IMR-90 (cell line): ENCODE measurements around the gene ENAM. TPM values are rescaled to one million over a fixed set of nuclear protein-coding genes. Genes with fewer than 3 reads are reported as not detected.
A peak's percentile ranks its signal among the peaks of the same experiment; 100 is the strongest.

Experiments
- ATAC-seq: fragments of 200-7000 bp; cut with Tn5 transposase; 2 replicates; pipeline ENCODE4 v1.9.1; 2020; ENCODE audit warnings: low read depth, mild to moderate bottlenecking, moderate library complexity
- BruUV-seq: library from RNA; stranded (reverse); fragments of 400-500 nt; replicated peaks from 2 replicates; lab custom pipeline; 2021; lab: Mats Ljungman, UMichigan
- CTCF ChIA-PET: fragments of 300-600 bp; formaldehyde crosslinking; extraction: SDS; loops from one replicate; lab custom pipeline; 2021; ENCODE audit warnings: antibody characterized with exemption; lab: Yijun Ruan, JAX
- POLR2A ChIA-PET: fragments of 300-600 bp; sonication (Branson Sonifier 250); formaldehyde crosslinking; loops from one replicate; lab custom pipeline; 2022; ENCODE audit warnings: antibody characterized with exemption; ENCODE audit not compliant: unreplicated experiment; lab: Charles Lee
- DNase-seq: peaks from one replicate; pipeline ENCODE4 v3.0.0; 2013
- H2AFZ ChIP-seq: replicated peaks from 2 replicates; pipeline ENCODE3; 2013; ENCODE audit warnings: low read length, mild to moderate bottlenecking; ENCODE audit not compliant: poor library complexity
- H2AK5ac ChIP-seq: 2 replicates; pipeline ENCODE4 v1.6.1; 2013; ENCODE audit warnings: low read depth, low read length, inconsistent platforms
- H2AK9ac ChIP-seq: replicated peaks from 2 replicates; pipeline ENCODE3; 2013; ENCODE audit warnings: mild to moderate bottlenecking, low read depth, low read length, moderate library complexity; ENCODE audit not compliant: poor library complexity
- H2BK120ac ChIP-seq: 2 replicates; pipeline ENCODE4 v1.6.1; 2013; ENCODE audit warnings: low read depth, low read length, inconsistent platforms
- H2BK15ac ChIP-seq: 3 replicates; pipeline ENCODE4 v1.6.1; 2013; ENCODE audit warnings: low read depth, low read length, inconsistent platforms
- H2BK20ac ChIP-seq: 2 replicates; pipeline ENCODE4 v1.6.1; 2013; ENCODE audit warnings: low read depth, mild to moderate bottlenecking, inconsistent platforms, low read length, moderate library complexity
- H2BK5ac ChIP-seq: 2 replicates; pipeline ENCODE4 v1.6.1; 2013; ENCODE audit warnings: mild to moderate bottlenecking, low read depth, low read length, inconsistent platforms; ENCODE audit not compliant: poor library complexity, severe bottlenecking
- H3K14ac ChIP-seq: replicated peaks from 2 replicates; pipeline ENCODE4 v1.6.1; 2013; ENCODE audit warnings: low read depth, low read length, inconsistent platforms
- H3K18ac ChIP-seq: 2 replicates; pipeline ENCODE4 v1.6.1; 2013; ENCODE audit warnings: low read depth, low read length, control low read depth
- H3K23ac ChIP-seq: 2 replicates; pipeline ENCODE4 v1.6.1; 2013; ENCODE audit warnings: low read depth, low read length, inconsistent platforms
- H3K27ac ChIP-seq: 2 replicates; pipeline ENCODE4 v1.5.1; 2013; ENCODE audit warnings: mild to moderate bottlenecking, control low read depth, low read length; ENCODE audit not compliant: insufficient read depth
- H3K27me3 ChIP-seq: 2 replicates; pipeline ENCODE4 v1.6.1; 2013; ENCODE audit warnings: low read length; ENCODE audit not compliant: control insufficient read depth, insufficient read depth
- H3K36me3 ChIP-seq: 2 replicates; pipeline ENCODE4 v1.6.1; 2013; ENCODE audit warnings: low read length, mixed read lengths; ENCODE audit not compliant: control insufficient read depth, insufficient read depth
- H3K4ac ChIP-seq: 2 replicates; pipeline ENCODE4 v1.6.1; 2013; ENCODE audit warnings: low read depth, low read length, inconsistent platforms
- H3K4me1 ChIP-seq: 2 replicates; pipeline ENCODE4 v1.6.1; 2013; ENCODE audit warnings: low read length, mixed read lengths; ENCODE audit not compliant: control insufficient read depth, insufficient read depth
- H3K4me2 ChIP-seq: 2 replicates; pipeline ENCODE4 v1.6.1; 2013; ENCODE audit warnings: low read depth, mild to moderate bottlenecking, control low read depth, low read length, moderate library complexity
- H3K4me3 ChIP-seq: 2 replicates; pipeline ENCODE4 v1.5.1; 2013; ENCODE audit warnings: low read depth, mild to moderate bottlenecking, control low read depth, low read length, moderate library complexity; ENCODE audit not compliant: insufficient read depth
- H3K56ac ChIP-seq: 2 replicates; pipeline ENCODE4 v1.6.1; 2013; ENCODE audit warnings: low read length, inconsistent platforms; ENCODE audit not compliant: insufficient read depth; ENCODE audit errors: extremely low read depth
- H3K79me1 ChIP-seq, 2 experiments: 2 replicates each; pipeline ENCODE4 v1.6.1; 2013; ENCODE audit warnings: low read length in 2 of 2, inconsistent platforms in 1 of 2, low read depth in 1 of 2
- H3K9ac ChIP-seq: 2 replicates; pipeline ENCODE4 v1.6.1; 2013; ENCODE audit warnings: low read depth, low read length, control low read depth
- H3K9me1 ChIP-seq: 2 replicates; pipeline ENCODE4 v1.6.1; 2013; ENCODE audit warnings: low read length, inconsistent platforms; ENCODE audit not compliant: insufficient read depth
- H3K9me3 ChIP-seq: 2 replicates; pipeline ENCODE4 v1.6.1; 2013; ENCODE audit warnings: low read length; ENCODE audit not compliant: control insufficient read depth, insufficient read depth
- H4K20me1 ChIP-seq: 2 replicates; pipeline ENCODE4 v1.6.1; 2013; ENCODE audit warnings: low read length, inconsistent platforms; ENCODE audit not compliant: insufficient read depth
- H4K5ac ChIP-seq: 2 replicates; pipeline ENCODE4 v1.6.1; 2013; ENCODE audit warnings: mild to moderate bottlenecking, low read depth, low read length, control low read depth
- H4K8ac ChIP-seq, 2 experiments: 2 replicates each; pipeline ENCODE4 v1.6.1; 2013; ENCODE audit warnings: low read depth in 2 of 2, low read length in 2 of 2, control low read depth in 1 of 2, inconsistent platforms in 1 of 2
- H4K91ac ChIP-seq: 2 replicates; pipeline ENCODE4 v1.6.1; 2013; ENCODE audit warnings: low read depth, low read length, inconsistent platforms; ENCODE audit not compliant: insufficient read depth
- FOS ChIP-seq: fragments of 150-350 bp; IDR thresholded peaks from 2 replicates; pipeline ENCODE4 v1.6.1; 2016; ENCODE audit warnings: low read depth, low read length
- MAFK ChIP-seq: IDR thresholded peaks from 2 replicates; pipeline ENCODE4 v1.6.1; 2012; ENCODE audit warnings: low read depth, low read length, improper control_type of control experiment
- NFE2L2 ChIP-seq: fragments of 150-350 bp; IDR thresholded peaks from 2 replicates; pipeline ENCODE4 v1.6.1; 2016; ENCODE audit warnings: low read depth, mild to moderate bottlenecking, low read length
- POLR2A ChIP-seq: IDR thresholded peaks from 2 replicates; pipeline ENCODE4 v1.6.1; 2012; ENCODE audit warnings: mild to moderate bottlenecking, low read depth, low read length
- RCOR1 ChIP-seq: IDR thresholded peaks from 2 replicates; pipeline ENCODE4 v1.6.1; 2012; ENCODE audit warnings: mild to moderate bottlenecking, low read length, improper control_type of control experiment; ENCODE audit not compliant: insufficient replicate concordance
- WGBS, 2 experiments: methylation state at CpG; one replicate each; pipeline versions ENCODE4 v1.1.5 to v1.1.7; 2013; ENCODE audit warnings: missing lambda C conversion rate in 2 of 2; ENCODE audit not compliant: insufficient read length in 1 of 2; ENCODE audit errors: extremely low coverage in 2 of 2; 5-methylcytosine and 5-hydroxymethylcytosine counted together
- dilution Hi-C: fragments of 300-500 bp; cut with HindIII; formaldehyde crosslinking; loops from one replicate; pipeline ENCODE4 v1.14.3; 2018; ENCODE audit warnings: low sequenced_read_pairs; ENCODE audit not compliant: unreplicated experiment
- in situ Hi-C: fragments of 300-500 bp; cut with MboI; formaldehyde crosslinking; loops from 3 replicates; pipeline ENCODE4 v1.14.3; 2019; ENCODE audit warnings: low sequenced_read_pairs, inconsistent platforms, mixed read lengths
- intact Hi-C: fragments of 100-400 bp; cut with micrococcal nuclease; formaldehyde crosslinking; loops from 2 replicates; pipeline ENCODE4 v1.10.0; 2022
- polyA plus RNA-seq, 3 experiments: library from polyadenylated mRNA; depleted of rRNA; stranded (reverse); fragments of >200 nt; gene quantifications; 2 replicates each; pipeline ENCODE4 v1.2.3, GENCODE V29; 2012; ENCODE audit warnings: low replicate concordance in 1 of 3
- total RNA-seq: library from RNA; depleted of rRNA; stranded (reverse); fragments of >200 nt; gene quantifications from 2 replicates; pipeline ENCODE4 v1.2.3, GENCODE V29; 2012

ENAM gene
- total and polyA plus RNA-seq, 2 of the 4 experiments (the other 2 are of a cell fraction): under 0.01 to 0.10 TPM

DNA sequence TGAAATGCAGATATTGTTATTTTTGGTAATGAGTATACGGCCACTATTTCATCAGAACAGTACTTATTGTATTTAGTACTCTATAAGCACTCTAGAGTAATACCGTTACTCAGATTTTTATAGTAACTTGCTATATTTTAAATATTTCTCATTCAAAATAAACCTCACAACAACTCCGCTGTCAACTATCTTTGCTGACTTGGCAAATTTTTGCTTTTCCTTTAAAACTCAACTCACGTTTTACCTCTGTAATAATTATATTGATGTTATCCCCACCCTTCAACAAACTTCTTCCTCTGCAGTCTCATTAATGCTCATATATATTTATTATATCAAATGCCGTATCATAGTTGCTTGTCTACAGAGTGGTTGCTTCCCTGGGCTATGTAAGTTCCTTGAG lies 28.8 kb downstream of the ENAM start:
- ATAC-seq: no peak
- no peak for DNase-seq
- no TSS peak for BruUV-seq
- no peak overlapping the region for H2BK120ac ChIP-seq
- H3K9ac ChIP-seq: no peak overlapping the region
- H3K18ac ChIP-seq: no peak overlapping the region
- H4K20me1 ChIP-seq: no peaks in the 10 kb centered on the region
- H4K8ac ChIP-seq: no peak overlapping the region
- H2BK20ac ChIP-seq: no peak overlapping the region
- H4K91ac ChIP-seq: no peak overlapping the region
- no CpG with 5 or more reads among the region's 5 CpGs for WGBS, 2 experiments
- no peaks in the 10 kb centered on the region for H3K9me3 ChIP-seq
- no peak overlapping the region for H3K4me2 ChIP-seq
- dilution Hi-C loops: no loop called here
- TF ChIP-seq FOS: no peak
- TF ChIP-seq NFE2L2: no peak
- no peak for TF ChIP-seq RCOR1
- no peak for TF ChIP-seq POLR2A
- peak; percentile 99 for TF ChIP-seq MAFK
- CTCF ChIA-PET: no interaction called here
- no peak overlapping the region for H3K23ac ChIP-seq
- H2BK15ac ChIP-seq: no peak overlapping the region
- H3K56ac ChIP-seq: no peak overlapping the region
- no peaks in the 10 kb centered on the region for H3K36me3 ChIP-seq
- POLR2A ChIA-PET: no interaction called here
- no peaks in the 10 kb centered on the region for H3K27me3 ChIP-seq
- no peak overlapping the region for H3K4ac ChIP-seq
- intact Hi-C loops: no loop called here
- no peak overlapping the region for H3K4me3 ChIP-seq
- H3K79me1 ChIP-seq: no peaks in the 10 kb centered on the region
- H2BK5ac ChIP-seq: no peak overlapping the region
- no peaks in the 10 kb centered on the region for H3K9me1 ChIP-seq
- H2AFZ ChIP-seq: no peak overlapping the region
- no peak overlapping the region for H4K5ac ChIP-seq
- H2AK9ac ChIP-seq: no peak overlapping the region
- in situ Hi-C loops: no loop called here
- H2AK5ac ChIP-seq: no peak overlapping the region
- H3K27ac ChIP-seq: no peak overlapping the region
- no peak overlapping the region for H3K14ac ChIP-seq
- H3K4me1 ChIP-seq: no peaks in the 10 kb centered on the region
